Measurements from ENCODE around the gene PRDM11.

Gene PRDM11

GRCh38 chr11:45146072-45147016 lies at the start of gene PRDM11:
PRDM11 (plus strand) TSS chr11:45146639; CDS start chr11:45181767, 35,128 bp downstream.
- Histone ChIP-seq H3K36me3 (ENCODE audit: insufficient read depth, low read length) (no peaks in the 10 kb centered on the region), H3K4me3 (ENCODE audit: low read depth, low read length) (peak within 1 kb of the TSS; percentile 95), H3K79me2 (ENCODE audit: control insufficient read depth, insufficient read depth, low read length, unreplicated experiment) (peaks cover 24% of the 10 kb centered on the region), H3K4me1 (ENCODE audit: control insufficient read depth, insufficient read depth, low read length, unreplicated experiment) (peaks cover 4% of the 10 kb centered on the region), H2AFZ (ENCODE audit: low read length, unreplicated experiment) (peak within 1 kb of the TSS; percentile 88), H3K27ac (ENCODE audit: low read depth, low read length) (peak within 1 kb of the TSS; percentile 93), H3K27me3 (ENCODE audit: insufficient read depth, low read length) (peaks cover 34% of the 10 kb centered on the region)

- Histone ChIP-seq H3K4me3 (ENCODE audit: low read depth, low read length) (no peak overlapping the region), H3K27me3 (ENCODE audit: insufficient read depth, low read length) (peaks cover 21% of the 10 kb centered on the region), H3K36me3 (ENCODE audit: insufficient read depth, low read length) (no peaks in the 10 kb centered on the region), H3K27ac (ENCODE audit: low read depth, low read length) (no peak overlapping the region), H2AFZ (ENCODE audit: low read length, unreplicated experiment) (no peak overlapping the region), H3K79me2 (ENCODE audit: control insufficient read depth, insufficient read depth, low read length, unreplicated experiment) (no peaks in the 10 kb centered on the region), H3K4me1 (ENCODE audit: control insufficient read depth, insufficient read depth, low read length, unreplicated experiment) (peaks cover 24% of the 10 kb centered on the region)
Observed at GRCh38 chr11:45097721-45098493, 48.5 kb upstream of the PRDM11 start.

- Histone ChIP-seq H3K36me3 (ENCODE audit: insufficient read depth, low read length) (no peaks in the 10 kb centered on the region), H3K4me1 (ENCODE audit: control insufficient read depth, insufficient read depth, low read length, unreplicated experiment) (peaks cover 14% of the 10 kb centered on the region), H3K79me2 (ENCODE audit: control insufficient read depth, insufficient read depth, low read length, unreplicated experiment) (no peaks in the 10 kb centered on the region), H2AFZ (ENCODE audit: low read length, unreplicated experiment) (no peak overlapping the region), H3K27ac (ENCODE audit: low read depth, low read length) (no peak overlapping the region), H3K27me3 (ENCODE audit: insufficient read depth, low read length) (peaks cover 21% of the 10 kb centered on the region), H3K4me3 (ENCODE audit: low read depth, low read length) (no peak overlapping the region)
Observed at GRCh38 chr11:45098929-45099328, 47.5 kb upstream of the PRDM11 start.

- peaks cover 12% of the 10 kb centered on the region for H3K4me1 ChIP-seq (ENCODE audit: control insufficient read depth, insufficient read depth, low read length, unreplicated experiment)
- no peak overlapping the region for H3K27ac ChIP-seq (ENCODE audit: low read depth, low read length)
- H2AFZ ChIP-seq (ENCODE audit: low read length, unreplicated experiment) = no peak overlapping the region
- peaks cover 21% of the 10 kb centered on the region for H3K27me3 ChIP-seq (ENCODE audit: insufficient read depth, low read length)
- no peaks in the 10 kb centered on the region for H3K36me3 ChIP-seq (ENCODE audit: insufficient read depth, low read length)
- H3K79me2 ChIP-seq (ENCODE audit: control insufficient read depth, insufficient read depth, low read length, unreplicated experiment) = no peaks in the 10 kb centered on the region
- no peak overlapping the region for H3K4me3 ChIP-seq (ENCODE audit: low read depth, low read length)
Observed at GRCh38 chr11:45100339-45100738, 46.1 kb upstream of the PRDM11 start.

- no peak overlapping the region for H3K27ac ChIP-seq (ENCODE audit: low read depth, low read length)
Observed at GRCh38 chr11:45102361-45102809, 44.1 kb upstream of the PRDM11 start.

DNA sequence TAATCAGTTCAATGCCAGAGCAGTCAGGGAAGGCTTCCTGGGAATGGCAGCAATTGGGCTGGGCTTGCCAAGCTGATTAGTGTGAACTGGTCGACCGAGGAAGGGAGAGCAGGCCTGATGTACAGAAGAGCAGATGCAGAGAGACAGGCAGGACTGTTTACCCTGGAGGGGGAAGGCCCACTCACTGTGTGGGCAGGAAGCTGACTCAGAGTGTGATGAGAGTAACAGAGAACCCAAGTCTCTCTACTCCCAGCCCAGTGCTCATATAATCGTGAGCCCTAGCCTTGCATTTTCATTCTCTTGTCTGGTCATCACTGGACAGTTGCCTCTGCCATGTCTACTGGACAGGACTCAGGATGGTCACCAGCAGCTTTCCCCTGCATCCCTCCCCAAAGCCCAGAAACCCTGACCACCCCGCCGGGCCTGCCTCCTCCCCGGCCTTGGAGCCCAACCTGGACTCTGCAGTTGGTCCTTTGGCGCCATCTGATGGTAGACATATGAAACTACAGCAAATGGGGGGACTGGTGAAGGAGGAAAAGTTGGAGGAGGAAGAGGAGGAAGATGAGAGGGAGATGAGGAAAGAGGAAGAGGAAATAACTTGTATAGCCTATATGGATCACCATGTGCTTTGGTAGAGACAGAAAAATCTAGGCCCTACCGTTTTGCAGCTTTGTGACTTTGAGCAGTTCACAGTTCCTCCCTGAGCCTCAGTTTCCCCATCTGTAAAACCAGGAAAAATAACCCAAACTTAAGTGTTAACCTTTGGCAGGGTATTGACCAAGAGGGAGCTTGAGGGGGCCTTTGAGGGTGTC lies 43.4 kb upstream of the PRDM11 start:
- no peaks in the 10 kb centered on the region for H3K36me3 ChIP-seq (ENCODE audit: insufficient read depth, low read length)
- H3K27me3 ChIP-seq (ENCODE audit: insufficient read depth, low read length) = peaks cover 14% of the 10 kb centered on the region
- peaks cover 8% of the 10 kb centered on the region for H3K4me1 ChIP-seq (ENCODE audit: control insufficient read depth, insufficient read depth, low read length, unreplicated experiment)
- no peaks in the 10 kb centered on the region for H3K79me2 ChIP-seq (ENCODE audit: control insufficient read depth, insufficient read depth, low read length, unreplicated experiment)
- no peak overlapping the region for H2AFZ ChIP-seq (ENCODE audit: low read length, unreplicated experiment)
- H3K4me3 ChIP-seq (ENCODE audit: low read depth, low read length) = peak overlapping the region; percentile 52
- H3K27ac ChIP-seq (ENCODE audit: low read depth, low read length) = peak overlapping the region; percentile 15; the same call in 1 of the 2 replicates

More at GRCh38 chr11:45102361-45102809, 44.1 kb upstream of the PRDM11 start:
- Histone ChIP-seq H3K36me3 (ENCODE audit: insufficient read depth, low read length) (no peaks in the 10 kb centered on the region), H3K4me1 (ENCODE audit: control insufficient read depth, insufficient read depth, low read length, unreplicated experiment) (peaks cover 12% of the 10 kb centered on the region), H3K79me2 (ENCODE audit: control insufficient read depth, insufficient read depth, low read length, unreplicated experiment) (no peaks in the 10 kb centered on the region), H2AFZ (ENCODE audit: low read length, unreplicated experiment) (no peak overlapping the region), H3K4me3 (ENCODE audit: low read depth, low read length) (peak overlapping the region; percentile 52; the same call in 1 of the 2 replicates), H3K27me3 (ENCODE audit: insufficient read depth, low read length) (peaks cover 18% of the 10 kb centered on the region)

GRCh38 chr11:45104006-45104789 lies 42.2 kb upstream of the PRDM11 start:
- Histone ChIP-seq H3K4me3 (ENCODE audit: low read depth, low read length) (no peak overlapping the region), H3K27ac (ENCODE audit: low read depth, low read length) (no peak overlapping the region), H3K36me3 (ENCODE audit: insufficient read depth, low read length) (no peaks in the 10 kb centered on the region), H3K79me2 (ENCODE audit: control insufficient read depth, insufficient read depth, low read length, unreplicated experiment) (no peaks in the 10 kb centered on the region), H2AFZ (ENCODE audit: low read length, unreplicated experiment) (no peak overlapping the region), H3K4me1 (ENCODE audit: control insufficient read depth, insufficient read depth, low read length, unreplicated experiment) (peaks cover 8% of the 10 kb centered on the region), H3K27me3 (ENCODE audit: insufficient read depth, low read length) (peaks cover 14% of the 10 kb centered on the region)

DNA sequence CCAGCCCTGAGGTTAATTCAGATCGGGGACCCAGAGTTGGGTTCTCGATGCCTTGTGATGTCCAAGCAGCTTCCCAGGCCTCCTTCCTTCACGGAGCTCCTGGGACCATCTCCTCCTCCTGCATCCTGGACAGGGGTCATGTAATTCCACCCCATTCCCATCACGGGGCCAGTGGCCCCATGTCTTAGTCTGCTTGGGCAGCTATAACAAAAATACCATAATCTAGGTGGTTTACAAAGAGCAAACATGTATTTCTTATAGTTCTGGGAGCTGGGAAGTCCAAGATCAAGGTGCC lies 41.7 kb upstream of the PRDM11 start:
- Histone ChIP-seq H3K4me1 (ENCODE audit: control insufficient read depth, insufficient read depth, low read length, unreplicated experiment) (peaks cover 8% of the 10 kb centered on the region), H2AFZ (ENCODE audit: low read length, unreplicated experiment) (no peak overlapping the region), H3K4me3 (ENCODE audit: low read depth, low read length) (no peak overlapping the region), H3K36me3 (ENCODE audit: insufficient read depth, low read length) (no peaks in the 10 kb centered on the region), H3K27ac (ENCODE audit: low read depth, low read length) (no peak overlapping the region), H3K27me3 (ENCODE audit: insufficient read depth, low read length) (peaks cover 14% of the 10 kb centered on the region), H3K79me2 (ENCODE audit: control insufficient read depth, insufficient read depth, low read length, unreplicated experiment) (no peaks in the 10 kb centered on the region)

GRCh38 chr11:45105233-45105983 lies 41.0 kb upstream of the PRDM11 start:
- no peaks in the 10 kb centered on the region for H3K79me2 ChIP-seq (ENCODE audit: control insufficient read depth, insufficient read depth, low read length, unreplicated experiment)
- no peak overlapping the region for H2AFZ ChIP-seq (ENCODE audit: low read length, unreplicated experiment)
- no peak overlapping the region for H3K4me3 ChIP-seq (ENCODE audit: low read depth, low read length)
- H3K27ac ChIP-seq (ENCODE audit: low read depth, low read length) = no peak overlapping the region
- H3K36me3 ChIP-seq (ENCODE audit: insufficient read depth, low read length) = no peaks in the 10 kb centered on the region
- H3K27me3 ChIP-seq (ENCODE audit: insufficient read depth, low read length) = peaks cover 9% of the 10 kb centered on the region
- H3K4me1 ChIP-seq (ENCODE audit: control insufficient read depth, insufficient read depth, low read length, unreplicated experiment) = peaks cover 8% of the 10 kb centered on the region
